ENCODE measurements around the gene BAHCC1.

BAHCC1 gene

GRCh38 chr17:81432941-81433340, 37.7 kb downstream of the BAHCC1 start (continued):
- TF ChIP-seq ZSCAN23 (tag by site-specific recombination; IDR thresholded peaks at IDR 0.05) (no peak), ZNF558 (tag by site-specific recombination; IDR thresholded peaks at IDR 0.05) (no peak), PRDM10 (tag by site-specific recombination; IDR thresholded peaks at IDR 0.05) (no peak), SP3 (tag by site-specific recombination; IDR thresholded peaks at IDR 0.05) (no peak)

DNA sequence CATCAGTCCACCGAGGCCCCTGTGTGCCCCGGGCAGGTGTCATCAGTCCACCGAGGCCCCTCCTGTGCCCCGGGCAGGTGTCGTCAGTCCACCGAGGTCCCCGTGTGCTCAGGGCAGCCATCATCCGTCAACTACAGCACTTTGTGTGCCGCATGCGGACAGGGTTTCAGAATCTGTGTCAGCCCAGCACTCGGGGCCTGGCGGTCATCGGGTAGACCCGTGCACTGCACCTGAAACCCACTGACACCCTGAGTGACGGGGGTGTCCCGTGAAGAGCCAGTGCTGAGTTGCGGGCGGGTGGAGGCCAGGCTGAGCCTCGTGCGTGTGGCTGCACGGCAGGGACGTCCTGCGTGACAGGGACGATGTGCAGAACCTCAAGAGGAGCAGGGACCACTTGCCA, 38.4 kb downstream of the BAHCC1 start:
- H3K36me3 ChIP-seq (ENCODE audit: control insufficient read depth in 2 of 2, insufficient read depth in 1 of 2, low read length in 2 of 2), result no peaks in the 10 kb centered on the region

DNA sequence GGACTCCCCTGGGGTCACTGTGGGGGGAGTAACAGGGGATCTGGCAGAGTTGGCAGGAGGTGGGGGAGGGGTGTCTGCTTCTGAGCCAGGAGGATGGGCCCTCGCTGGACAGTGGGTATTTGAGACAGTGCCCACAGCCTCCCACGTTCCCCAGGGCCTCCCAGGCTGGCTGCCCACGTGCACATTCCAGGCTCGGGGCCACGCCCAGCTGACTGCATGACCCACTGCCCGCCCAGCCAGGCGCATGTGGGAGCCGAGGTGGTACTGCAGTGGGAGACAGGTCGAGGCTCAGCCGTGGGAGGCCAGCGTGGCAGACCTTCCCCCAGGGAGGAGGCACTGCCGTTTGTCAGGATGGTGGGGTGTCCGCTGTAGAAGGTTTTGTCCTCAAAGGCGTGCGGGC, 38.8 kb downstream of the BAHCC1 start:
- Histone ChIP-seq H3K9me3 (ENCODE audit: control insufficient read depth, insufficient read depth, low read depth, low read length) (no peaks in the 10 kb centered on the region), H3K36me3 (ENCODE audit: control insufficient read depth in 2 of 2, insufficient read depth in 1 of 2, low read length in 2 of 2) (no peaks in the 10 kb centered on the region), H3K4me1 (ENCODE audit: control insufficient read depth, insufficient read depth, low read length) (peaks cover 2% of the 10 kb centered on the region; the same call in 1 of the 2 replicates), H3K27ac (ENCODE audit: extremely low read depth, low read depth, low read length) (no peak overlapping the region), H3K4me3 (ENCODE audit: low read depth, low read length) (no peak overlapping the region)
- ChIA-PET CTCF (no interaction called here), POLR2A (no interaction called here)
- TF ChIP-seq ZNF423 (tag by site-specific recombination; IDR thresholded peaks at IDR 0.05) (no peak), ZNF768 (tag by site-specific recombination; IDR thresholded peaks at IDR 0.05) (no peak), ZNF2 (tag by site-specific recombination; IDR thresholded peaks at IDR 0.05) (no peak), GLIS1 (tag by site-specific recombination; IDR thresholded peaks at IDR 0.05) (peak; percentile 53; the same call in 1 of the 2 replicates), ZNF521 (tag by site-specific recombination; IDR thresholded peaks at IDR 0.05) (no peak), HIC1 (tag by site-specific recombination; IDR thresholded peaks at IDR 0.05) (no peak), ZNF37A (tag by site-specific recombination; IDR thresholded peaks at IDR 0.05) (no peak), ZNF19 (tag by site-specific recombination; IDR thresholded peaks at IDR 0.05; ENCODE audit: low read depth) (no peak), ZNF449 (tag by site-specific recombination; IDR thresholded peaks at IDR 0.05) (no peak), ZFHX2 (tag by site-specific recombination; conservative IDR thresholded peaks at IDR 0.05) (peak; percentile 99), ZNF777 (tag by site-specific recombination; IDR thresholded peaks at IDR 0.05; ENCODE audit: borderline replicate concordance) (no peak), ZNF350 (tag by site-specific recombination; IDR thresholded peaks at IDR 0.05) (no peak)

More for the DNA sequence above, 38.4 kb downstream of the BAHCC1 start:
- ChIA-PET CTCF (no interaction called here), POLR2A (interaction anchor here (0.6 kb wide), 1 partner anchor 676 kb away, joined by 3 read pairs; no protein-coding TSS in a partner anchor)
- Histone ChIP-seq H3K4me1 (ENCODE audit: control insufficient read depth, insufficient read depth, low read length) (peaks cover 2% of the 10 kb centered on the region; the same call in 1 of the 2 replicates), H3K27ac (ENCODE audit: extremely low read depth, low read depth, low read length) (no peak overlapping the region), H3K9me3 (ENCODE audit: control insufficient read depth, insufficient read depth, low read depth, low read length) (no peaks in the 10 kb centered on the region), H3K4me3 (ENCODE audit: low read depth, low read length) (no peak overlapping the region)
- TF ChIP-seq GLIS2 (tag by site-specific recombination; IDR thresholded peaks at IDR 0.05) (no peak), PRDM1 (tag by site-specific recombination; IDR thresholded peaks at IDR 0.05) (no peak), ZNF707 (tag by site-specific recombination; IDR thresholded peaks at IDR 0.05) (no peak), ZNF423 (tag by site-specific recombination; IDR thresholded peaks at IDR 0.05) (no peak), BCL6B (tag by site-specific recombination; IDR thresholded peaks at IDR 0.05) (no peak), ZNF221 (tag by site-specific recombination; IDR thresholded peaks at IDR 0.05; ENCODE audit: borderline replicate concordance) (no peak), YY1 (tag by site-specific recombination; IDR thresholded peaks at IDR 0.05) (no peak), ZNF560 (tag by site-specific recombination; IDR thresholded peaks at IDR 0.05; ENCODE audit: borderline replicate concordance) (no peak)
- TF ChIP-seq, protein P1, sequence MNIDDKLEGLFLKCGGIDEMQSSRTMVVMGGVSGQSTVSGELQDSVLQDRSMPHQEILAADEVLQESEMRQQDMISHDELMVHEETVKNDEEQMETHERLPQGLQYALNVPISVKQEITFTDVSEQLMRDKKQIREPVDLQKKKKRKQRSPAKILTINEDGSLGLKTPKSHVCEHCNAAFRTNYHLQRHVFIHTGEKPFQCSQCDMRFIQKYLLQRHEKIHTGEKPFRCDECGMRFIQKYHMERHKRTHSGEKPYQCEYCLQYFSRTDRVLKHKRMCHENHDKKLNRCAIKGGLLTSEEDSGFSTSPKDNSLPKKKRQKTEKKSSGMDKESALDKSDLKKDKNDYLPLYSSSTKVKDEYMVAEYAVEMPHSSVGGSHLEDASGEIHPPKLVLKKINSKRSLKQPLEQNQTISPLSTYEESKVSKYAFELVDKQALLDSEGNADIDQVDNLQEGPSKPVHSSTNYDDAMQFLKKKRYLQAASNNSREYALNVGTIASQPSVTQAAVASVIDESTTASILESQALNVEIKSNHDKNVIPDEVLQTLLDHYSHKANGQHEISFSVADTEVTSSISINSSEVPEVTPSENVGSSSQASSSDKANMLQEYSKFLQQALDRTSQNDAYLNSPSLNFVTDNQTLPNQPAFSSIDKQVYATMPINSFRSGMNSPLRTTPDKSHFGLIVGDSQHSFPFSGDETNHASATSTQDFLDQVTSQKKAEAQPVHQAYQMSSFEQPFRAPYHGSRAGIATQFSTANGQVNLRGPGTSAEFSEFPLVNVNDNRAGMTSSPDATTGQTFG (tag by site-specific recombination; IDR thresholded peaks at IDR 0.05; ENCODE audit: borderline replicate concordance), result no peak

Data from HEK293 (cell line).